ENCODE results near the gene KLHL5.
"Not testable (repeated sequence)": the region's sequence is repeated elsewhere in the genome, so short reads cannot be mapped to it uniquely, and the experiment has no call there.

The KLHL5 gene

GRCh38 chr4:39114436-39114835, 52.4 kb downstream of the KLHL5 start:
- no peak for DNase-seq

- DNase-seq = peak in 1 of 2 experiments; percentile 5
These were observed 56.1 kb downstream of the KLHL5 start for GRCh38 chr4:39118034-39118658.

GRCh38 chr4:39120418-39120817, 58.4 kb downstream of the KLHL5 start:
- DNase-seq = no peak

GRCh38 chr4:39124885-39125599, 63.0 kb downstream of the KLHL5 start:
- no peak for DNase-seq

- DNase-seq = no peak
These were observed 63.6 kb downstream of the KLHL5 start for GRCh38 chr4:39125600-39125985.

- DNase-seq = no peak
These were observed 64.4 kb downstream of the KLHL5 start for GRCh38 chr4:39126256-39127095.

GRCh38 chr4:39133623-39134022, 71.6 kb downstream of the KLHL5 start:
- DNase-seq = no peak

- no peak for DNase-seq
These were observed 72.8 kb downstream of the KLHL5 start for GRCh38 chr4:39134683-39135306.

- DNase-seq = not testable (repeated sequence)
These were observed 76.2 kb downstream of the KLHL5 start for GRCh38 chr4:39138227-39138626.

- no peak for DNase-seq
These were observed 84.2 kb downstream of the KLHL5 start for GRCh38 chr4:39146211-39146610.

- no peak for DNase-seq
These were observed 92.0 kb downstream of the KLHL5 start for GRCh38 chr4:39154009-39154408.

- DNase-seq = no peak
These were observed 95.5 kb downstream of the KLHL5 start for GRCh38 chr4:39157520-39157919.

- no peak for DNase-seq
These were observed 104.1 kb downstream of the KLHL5 start for GRCh38 chr4:39166177-39166576.

GRCh38 chr4:39166669-39167068, 104.6 kb downstream of the KLHL5 start:
- DNase-seq = no peak

- DNase-seq = no peak
These were observed 107.4 kb downstream of the KLHL5 start for GRCh38 chr4:39169426-39169825.

GRCh38 chr4:39170301-39170700, 108.3 kb downstream of the KLHL5 start:
- no peak for DNase-seq

All from activated CD4-positive, alpha-beta T cell treated with anti-CD3 and anti-CD28 coated beads, Interleukin-2, amount 50 U/mL, for 4 hours (primary cell).